Gastrocnemius medialis (tissue), 4 donors: Measurements from ENCODE around the gene CHCHD6.

ENCODE experiments used
- CTCF ChIP-seq, 5 experiments: fragments of 450-650 bp in 3 of 5; fragments of 200-600 bp in 2 of 5; sonication (generic) in 2 of 5; IDR thresholded peaks in 4 of 5; conservative IDR thresholded peaks in 1 of 5; 1 replicate in 4 of 5; 2 replicates in 1 of 5; pipeline ENCODE4 v1.5.1; 2016 to 2019; ENCODE audit warnings: antibody characterized with exemption in 5 of 5, mild to moderate bottlenecking in 3 of 5, moderate library complexity in 3 of 5
- POLR2A ChIP-seq, 2 donors: fragments of 450-650 bp; IDR thresholded peaks; one replicate each; pipeline ENCODE4 v1.6.1; 2017; ENCODE audit warnings: antibody characterized with exemption in 2 of 2, mild to moderate bottlenecking in 2 of 2, moderate library complexity in 2 of 2

GRCh38 chr3:126889276-126890201, 185.5 kb downstream of the CHCHD6 start:
- TF ChIP-seq CTCF (IDR thresholded peaks at IDR 0.05 in 4 of 5, conservative IDR thresholded peaks at IDR 0.05 in 1 of 5) (no peak), POLR2A (IDR thresholded peaks at IDR 0.05) (no peak)
